Activated CD8-positive, alpha-beta memory T cell treated with anti-CD3 and anti-CD28 coated beads, Interleukin-2, amount 50 U/mL, for 1 hour (primary cell): ENCODE measurements around the gene CBFA2T2.
"Not testable (repeated sequence)": the region's sequence is repeated elsewhere in the genome, so short reads cannot be mapped to it uniquely, and the experiment has no call there.

Experiments used
- DNase-seq: peaks from one replicate; pipeline ENCODE4 v3.0.0-alpha.2; 2020; ENCODE audit errors: extremely low read depth

Gene CBFA2T2

DNA sequence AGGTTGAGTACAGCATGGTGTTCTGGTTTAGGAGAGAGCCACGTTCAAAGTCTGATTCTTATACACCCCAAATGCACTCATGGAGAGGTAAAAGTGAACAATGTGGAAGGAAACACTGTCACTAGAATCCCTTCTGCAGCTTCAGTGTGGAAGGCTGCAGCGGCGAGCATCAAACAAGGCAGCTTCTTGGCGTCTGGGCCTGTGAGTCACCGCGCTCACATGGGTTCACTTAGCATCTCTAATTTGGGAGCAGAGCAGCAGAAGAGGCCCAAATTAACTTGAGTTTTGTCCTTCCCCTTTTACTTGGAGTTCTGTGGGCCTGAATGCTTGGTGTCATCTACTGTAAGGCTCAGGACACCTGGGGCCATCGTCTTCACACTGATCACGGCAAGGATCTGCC lies 207.2 kb downstream of the CBFA2T2 start:
- DNase-seq: no peak

DNA sequence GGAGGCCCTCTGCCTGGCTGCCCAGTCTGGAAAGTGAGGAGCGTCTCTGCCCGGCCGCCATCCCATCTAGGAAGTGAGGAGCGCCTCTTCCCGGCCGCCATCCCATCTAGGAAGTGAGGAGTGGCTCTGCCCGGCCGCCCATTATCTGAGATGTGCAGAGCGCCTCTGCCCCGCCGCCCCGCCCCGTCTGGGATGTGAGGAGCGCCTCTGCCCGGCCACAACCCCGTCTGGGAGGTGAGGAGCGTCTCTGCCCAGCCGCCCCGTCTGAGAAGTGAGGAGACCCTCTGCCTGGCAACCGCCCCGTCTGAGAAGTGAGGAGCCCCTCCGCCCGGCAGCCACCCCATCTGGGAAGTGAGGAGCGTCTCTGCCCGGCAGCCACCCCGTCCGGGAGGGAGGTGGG lies 209.1 kb downstream of the CBFA2T2 start:
- not testable (repeated sequence) for DNase-seq
